ENCODE measurements around the gene NTM.

DNA sequence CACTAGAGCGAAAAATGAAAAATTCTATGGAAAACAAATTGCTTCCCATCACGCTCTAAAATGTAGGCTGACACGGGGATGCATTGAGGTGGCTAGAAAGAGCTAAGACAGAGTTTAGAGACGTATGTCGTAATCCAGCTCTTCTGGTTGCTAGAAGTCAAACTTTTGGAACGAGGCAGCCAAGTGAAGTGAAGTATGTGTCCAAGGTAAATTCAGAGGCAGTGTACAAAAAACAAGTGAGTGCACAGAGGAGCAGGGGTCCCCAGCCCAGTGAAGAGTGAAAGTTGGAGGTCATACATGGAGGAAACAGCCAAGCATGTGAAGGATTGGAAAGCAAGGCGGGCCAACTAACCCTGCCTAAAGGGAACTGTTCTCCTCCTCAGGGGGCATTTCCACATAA lies 528.5 kb downstream of the NTM start:
- TF ChIP-seq MYC (IDR thresholded peaks at IDR 0.05; ENCODE audit: low read depth, low read length) (no peak), POLR2A (IDR thresholded peaks at IDR 0.05; ENCODE audit: low read depth, low read length) (no peak), POLR2AphosphoS5 (IDR thresholded peaks at IDR 0.05; ENCODE audit: insufficient read depth, low read depth, low read length) (no peak), EZH2 (IDR thresholded peaks at IDR 0.05; ENCODE audit: borderline replicate concordance, low read depth, low read length, severe bottlenecking) (no peak), JUN (IDR thresholded peaks at IDR 0.05; ENCODE audit: borderline replicate concordance, insufficient read depth, insufficient read length, low read depth) (no peak)
- TF ChIP-seq, protein P1, sequence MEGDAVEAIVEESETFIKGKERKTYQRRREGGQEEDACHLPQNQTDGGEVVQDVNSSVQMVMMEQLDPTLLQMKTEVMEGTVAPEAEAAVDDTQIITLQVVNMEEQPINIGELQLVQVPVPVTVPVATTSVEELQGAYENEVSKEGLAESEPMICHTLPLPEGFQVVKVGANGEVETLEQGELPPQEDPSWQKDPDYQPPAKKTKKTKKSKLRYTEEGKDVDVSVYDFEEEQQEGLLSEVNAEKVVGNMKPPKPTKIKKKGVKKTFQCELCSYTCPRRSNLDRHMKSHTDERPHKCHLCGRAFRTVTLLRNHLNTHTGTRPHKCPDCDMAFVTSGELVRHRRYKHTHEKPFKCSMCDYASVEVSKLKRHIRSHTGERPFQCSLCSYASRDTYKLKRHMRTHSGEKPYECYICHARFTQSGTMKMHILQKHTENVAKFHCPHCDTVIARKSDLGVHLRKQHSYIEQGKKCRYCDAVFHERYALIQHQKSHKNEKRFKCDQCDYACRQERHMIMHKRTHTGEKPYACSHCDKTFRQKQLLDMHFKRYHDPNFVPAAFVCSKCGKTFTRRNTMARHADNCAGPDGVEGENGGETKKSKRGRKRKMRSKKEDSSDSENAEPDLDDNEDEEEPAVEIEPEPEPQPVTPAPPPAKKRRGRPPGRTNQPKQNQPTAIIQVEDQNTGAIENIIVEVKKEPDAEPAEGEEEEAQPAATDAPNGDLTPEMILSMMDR (IDR thresholded peaks at IDR 0.05; ENCODE audit: extremely low read depth in 1 of 2, insufficient read depth in 1 of 2, low read depth in 1 of 2, low read length in 2 of 2), result no peak

Data from endothelial cell of umbilical vein (primary cell).